ENCODE measurements around the gene PACSIN2. TPM values are rescaled to one million over a fixed set of nuclear protein-coding genes. Genes with fewer than 3 reads are reported as not detected.

Gene PACSIN2
- total and polyA plus RNA-seq, 2 of the 13 experiments (the other 11 are each of a cell fraction or from before 2014, with no cell fraction given) = 54.1 to 68.8 TPM

GRCh38 chr22:43014869-43015676 lies at the start of gene PACSIN2 (continued):
- no peak; the same call in 1 of the 2 replicates for TF ChIP-seq ZNF280D (CRISPR knock-in tag; IDR thresholded peaks at IDR 0.05)
- TF ChIP-seq, protein P1, sequence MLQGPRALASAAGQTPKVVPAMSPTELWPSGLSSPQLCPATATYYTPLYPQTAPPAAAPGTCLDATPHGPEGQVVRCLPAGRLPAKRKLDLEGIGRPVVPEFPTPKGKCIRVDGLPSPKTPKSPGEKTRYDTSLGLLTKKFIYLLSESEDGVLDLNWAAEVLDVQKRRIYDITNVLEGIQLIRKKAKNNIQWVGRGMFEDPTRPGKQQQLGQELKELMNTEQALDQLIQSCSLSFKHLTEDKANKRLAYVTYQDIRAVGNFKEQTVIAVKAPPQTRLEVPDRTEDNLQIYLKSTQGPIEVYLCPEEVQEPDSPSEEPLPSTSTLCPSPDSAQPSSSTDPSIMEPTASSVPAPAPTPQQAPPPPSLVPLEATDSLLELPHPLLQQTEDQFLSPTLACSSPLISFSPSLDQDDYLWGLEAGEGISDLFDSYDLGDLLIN (CRISPR knock-in tag; IDR thresholded peaks at IDR 0.05; ENCODE audit: borderline replicate concordance) = peak; percentile 67; the same call in 1 of the 2 replicates
- no peak for TF ChIP-seq BRF2 (CRISPR knock-in tag; IDR thresholded peaks at IDR 0.05)
- 0 out of 2 replicates have a peak, but pooled peaks have one; percentile 29 for TF ChIP-seq HIC2 (CRISPR knock-in tag; IDR thresholded peaks at IDR 0.05; ENCODE audit: low read depth)
- TF ChIP-seq, protein P2, sequence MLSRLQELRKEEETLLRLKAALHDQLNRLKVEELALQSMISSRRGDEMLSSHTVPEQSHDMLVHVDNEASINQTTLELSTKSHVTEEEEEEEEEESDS (CRISPR knock-in tag; IDR thresholded peaks at IDR 0.05; ENCODE audit: borderline replicate concordance) = no peak
- peak; percentile 77 for TF ChIP-seq PHF8 (CRISPR knock-in tag; IDR thresholded peaks at IDR 0.05)
- 0 out of 2 replicates have a peak, but pooled peaks have one; percentile 21 for TF ChIP-seq FOXJ3 (CRISPR knock-in tag; IDR thresholded peaks at IDR 0.05; ENCODE audit: borderline replicate concordance)
- TF ChIP-seq ZNF879 (CRISPR knock-in tag; IDR thresholded peaks at IDR 0.05) = no peak
- TF ChIP-seq HNRNPH1 (optimal IDR thresholded peaks at IDR 0.05; ENCODE audit: low read depth, low read length) = no peak
- TF ChIP-seq REPIN1 (CRISPR knock-in tag; IDR thresholded peaks at IDR 0.05; ENCODE audit: borderline replicate concordance, low read depth) = no peak
- peak; percentile 65; the same call in 1 of the 2 replicates for TF ChIP-seq ZBTB26 (CRISPR knock-in tag; IDR thresholded peaks at IDR 0.05; ENCODE audit: borderline replicate concordance)
- peak; percentile 76; the same call in 1 of the 2 replicates for TF ChIP-seq ISX (CRISPR knock-in tag; conservative IDR thresholded peaks at IDR 0.05)
- TF ChIP-seq ZNF83 (CRISPR knock-in tag; IDR thresholded peaks at IDR 0.05; ENCODE audit: borderline replicate concordance) = peak; percentile 42; the same call in 1 of the 2 replicates
- no peak for TF ChIP-seq HNF4G (IDR thresholded peaks at IDR 0.05; ENCODE audit: borderline replicate concordance, low read depth, low read length)
- TF ChIP-seq HNF4G (CRISPR knock-in tag; IDR thresholded peaks at IDR 0.05; ENCODE audit: borderline replicate concordance, low read depth) = no peak
- TF ChIP-seq HNRNPUL1 (IDR thresholded peaks at IDR 0.05; ENCODE audit: low read depth, low read length) = no peak
- TF ChIP-seq PLRG1 (conservative IDR thresholded peaks at IDR 0.05) = no peak
- peak; percentile 89; the same call in 1 of the 2 replicates for TF ChIP-seq POLR2AphosphoS2 (IDR thresholded peaks at IDR 0.05; ENCODE audit: low read depth, low read length)
